Liver (tissue), 9 donors: Measurements from ENCODE around the gene TXN2. TPM values are rescaled to one million over a fixed set of nuclear protein-coding genes. Genes with fewer than 3 reads are reported as not detected.
A peak's percentile ranks its signal among the peaks of the same experiment; 100 is the strongest.

Experiments used
- DNase-seq: peaks from one replicate; pipeline ENCODE4 v3.0.0-alpha.2; 2017; ENCODE audit warnings: low spot score
- H3K27ac ChIP-seq, 2 donors: one replicate each; pipeline ENCODE4 v1.7.0; 2013; ENCODE audit warnings: inconsistent platforms in 2 of 2, low read length in 2 of 2, control low read depth in 1 of 2, low read depth in 1 of 2, mild to moderate bottlenecking in 1 of 2
- H3K27me3 ChIP-seq, 4 donors: one replicate each; pipeline versions ENCODE4 v1.6.1 to v1.7.0; 2013; ENCODE audit warnings: low read length in 3 of 4, inconsistent platforms in 1 of 4, mild to moderate bottlenecking in 1 of 4, moderate library complexity in 1 of 4; ENCODE audit not compliant: control insufficient read depth in 4 of 4, insufficient read depth in 4 of 4
- H3K36me3 ChIP-seq, 4 donors: one replicate each; pipeline versions ENCODE4 v1.6.1 to v1.7.0; 2013; ENCODE audit warnings: low read length in 3 of 4, mild to moderate bottlenecking in 3 of 4, low read depth in 1 of 4, moderate library complexity in 1 of 4; ENCODE audit not compliant: control insufficient read depth in 4 of 4, insufficient read depth in 3 of 4
- H3K4me1 ChIP-seq, 4 donors: one replicate each; pipeline versions ENCODE4 v1.6.1 to v1.7.0; 2013; ENCODE audit warnings: low read length in 3 of 4, mild to moderate bottlenecking in 3 of 4, moderate library complexity in 1 of 4; ENCODE audit not compliant: control insufficient read depth in 4 of 4, insufficient read depth in 4 of 4
- H3K4me3 ChIP-seq, 3 donors: one replicate each; pipeline versions ENCODE4 v1.6.1 to v1.7.0; 2013; ENCODE audit warnings: low read length in 3 of 3, control low read depth in 1 of 3, low read depth in 1 of 3, mild to moderate bottlenecking in 1 of 3
- H3K9ac ChIP-seq, 2 donors: one replicate each; pipeline ENCODE4 v1.7.0; 2013; ENCODE audit warnings: low read length in 2 of 2, mild to moderate bottlenecking in 2 of 2, moderate library complexity in 2 of 2, control low read depth in 1 of 2, low read depth in 1 of 2
- H3K9me3 ChIP-seq, 4 donors: one replicate each; pipeline versions ENCODE4 v1.6.1 to v1.7.0; 2013; ENCODE audit warnings: low read length in 3 of 4; ENCODE audit not compliant: control insufficient read depth in 4 of 4
- EGR1 ChIP-seq, 2 donors: IDR thresholded peaks; 2 replicates each; pipeline ENCODE4 v1.6.1; 2016 to 2018; ENCODE audit warnings: antibody characterized with exemption in 2 of 2, low read depth in 2 of 2
- FOXA1 ChIP-seq: IDR thresholded peaks from 2 replicates; pipeline ENCODE4 v1.6.1; 2016; ENCODE audit warnings: antibody characterized with exemption
- FOXA2 ChIP-seq: IDR thresholded peaks from 2 replicates; pipeline ENCODE4 v1.6.1; 2016; ENCODE audit warnings: antibody characterized with exemption
- GABPA ChIP-seq, 2 donors: IDR thresholded peaks in 1 of 2; conservative IDR thresholded peaks in 1 of 2; 2 replicates each; pipeline ENCODE4 v1.6.1; 2016; ENCODE audit warnings: antibody characterized with exemption in 2 of 2, mild to moderate bottlenecking in 1 of 2, moderate library complexity in 1 of 2
- HNF4A ChIP-seq, 2 donors: conservative IDR thresholded peaks; 2 replicates each; pipeline ENCODE4 v1.6.1; 2016; ENCODE audit warnings: antibody characterized with exemption in 2 of 2, mild to moderate bottlenecking in 2 of 2
- HNF4G ChIP-seq: IDR thresholded peaks from 2 replicates; pipeline ENCODE4 v1.6.1; 2016; ENCODE audit warnings: antibody characterized with exemption
- JUND ChIP-seq, 2 donors: IDR thresholded peaks; 2 replicates each; pipeline ENCODE4 v1.6.1; 2016; ENCODE audit warnings: antibody characterized with exemption in 2 of 2
- NR2F2 ChIP-seq: IDR thresholded peaks from 2 replicates; pipeline ENCODE4 v1.6.1; 2016; ENCODE audit warnings: antibody characterized with exemption
- RAD21 ChIP-seq, 2 donors: IDR thresholded peaks; 2 replicates each; pipeline ENCODE4 v1.6.1; 2016; ENCODE audit warnings: antibody characterized with exemption in 2 of 2, mild to moderate bottlenecking in 2 of 2
- RXRA ChIP-seq, 2 donors: IDR thresholded peaks; 2 replicates each; pipeline ENCODE4 v1.6.1; 2017 to 2018; ENCODE audit warnings: antibody characterized with exemption in 2 of 2, mild to moderate bottlenecking in 1 of 2
- SP1 ChIP-seq: IDR thresholded peaks from 2 replicates; pipeline ENCODE4 v1.6.1; 2018; ENCODE audit warnings: antibody characterized with exemption, mild to moderate bottlenecking
- TAF1 ChIP-seq: conservative IDR thresholded peaks from 2 replicates; pipeline ENCODE4 v1.6.1; 2016; ENCODE audit warnings: antibody characterized with exemption, mild to moderate bottlenecking
- YY1 ChIP-seq: IDR thresholded peaks from 2 replicates; pipeline ENCODE4 v1.6.1; 2016; ENCODE audit warnings: antibody characterized with exemption, mild to moderate bottlenecking
- WGBS: extraction: QIAGEN DNeasy Blood & Tissue Kit; methylation state at CpG from one replicate; pipeline ENCODE4 v1.1.7; 2013; 5-methylcytosine and 5-hydroxymethylcytosine counted together
- polyA plus RNA-seq, 2 donors: library from polyadenylated mRNA; stranded (reverse) in 1 of 2; unstranded in 1 of 2; fragments of 200-250 nt in 1 of 2; fragments of >200 nt in 1 of 2; fragmentation: Nextera tagmentation in 1 of 2; extraction: Ambion mirVana in 1 of 2; gene quantifications; one replicate each; pipeline versions ENCODE4 v1.2.1 to v1.2.3, GENCODE V29; 2013 to 2015
- total RNA-seq, 2 donors: library from RNA; depleted of rRNA; stranded (reverse); fragments of >200 nt; gene quantifications; one replicate each; pipeline ENCODE4 v1.2.3, GENCODE V29; 2014
- TF ChIP-seq, protein P1 (sequence below): IDR thresholded peaks from 2 replicates; pipeline ENCODE4 v1.6.1; 2016; ENCODE audit warnings: antibody characterized with exemption, mild to moderate bottlenecking
- TF ChIP-seq, protein P2 (sequence below): IDR thresholded peaks from 2 replicates; pipeline ENCODE4 v1.6.1; 2016; ENCODE audit warnings: antibody characterized with exemption
- TF ChIP-seq, protein P3 (sequence below): IDR thresholded peaks from 2 replicates; pipeline ENCODE4 v1.6.1; 2016; ENCODE audit warnings: antibody characterized with exemption
- TF ChIP-seq, protein P4 (sequence below): IDR thresholded peaks from 2 replicates; pipeline ENCODE4 v1.6.1; 2016; ENCODE audit warnings: antibody characterized with exemption
- TF ChIP-seq, protein P5 (sequence below): fragments of 150-350 bp; IDR thresholded peaks from 2 replicates; pipeline ENCODE4 v1.5.1; 2017; ENCODE audit warnings: improper control_type of control experiment, low read depth, low read length; ENCODE audit not compliant: missing input control
- donor health status: healthy.
- donor health status: healthy.
- donor health status: healthy.
- donor health status: healthy.
- donor health status: healthy.

The TXN2 gene
- total and polyA plus RNA-seq, 4 donors = 27.5 to 154 (median 73.4) TPM

DNA sequence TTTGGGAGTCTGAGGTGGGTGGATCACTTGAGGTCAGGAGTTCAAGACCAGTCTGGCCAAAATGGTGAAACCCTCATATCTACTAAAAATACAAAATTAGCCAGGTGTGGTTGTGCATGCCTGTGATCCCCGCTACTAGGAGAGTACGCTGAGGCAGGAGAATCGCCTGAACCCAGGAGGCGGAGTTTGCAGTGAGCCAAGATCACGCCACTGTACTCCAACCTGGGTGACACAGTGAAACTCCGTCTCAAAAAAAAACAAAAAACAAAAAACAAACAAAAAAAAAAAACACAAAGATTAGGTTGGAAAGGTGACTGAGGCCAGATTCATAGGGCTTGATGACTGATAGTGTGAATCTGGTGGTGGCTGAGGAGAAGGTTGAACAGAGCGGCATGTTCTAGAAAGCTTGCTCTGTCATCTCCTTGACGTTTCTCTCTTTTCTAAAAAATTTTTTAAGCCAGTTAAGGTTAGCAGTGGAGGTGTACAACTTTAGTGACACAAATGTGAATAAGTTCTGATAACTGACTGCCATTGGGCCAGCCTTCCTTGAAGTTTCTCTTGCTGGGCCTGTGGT, 40.9 kb downstream of the TXN2 start:
- Histone ChIP-seq H3K9ac (no peak overlapping the region), H3K4me1 (peaks cover 0 to 5% (median under 1%) of the 10 kb centered on the region in 4 donors), H3K36me3 (no peaks in the 10 kb centered on the region), H3K4me3 (no peak overlapping the region), H3K9me3 (no peaks in the 10 kb centered on the region), H3K27me3 (no peaks in the 10 kb centered on the region), H3K27ac (no peak overlapping the region)
- DNase-seq = no peak
- 89% methylated on average over 8 of the region's 8 CpGs for WGBS
- TF ChIP-seq, protein P1, sequence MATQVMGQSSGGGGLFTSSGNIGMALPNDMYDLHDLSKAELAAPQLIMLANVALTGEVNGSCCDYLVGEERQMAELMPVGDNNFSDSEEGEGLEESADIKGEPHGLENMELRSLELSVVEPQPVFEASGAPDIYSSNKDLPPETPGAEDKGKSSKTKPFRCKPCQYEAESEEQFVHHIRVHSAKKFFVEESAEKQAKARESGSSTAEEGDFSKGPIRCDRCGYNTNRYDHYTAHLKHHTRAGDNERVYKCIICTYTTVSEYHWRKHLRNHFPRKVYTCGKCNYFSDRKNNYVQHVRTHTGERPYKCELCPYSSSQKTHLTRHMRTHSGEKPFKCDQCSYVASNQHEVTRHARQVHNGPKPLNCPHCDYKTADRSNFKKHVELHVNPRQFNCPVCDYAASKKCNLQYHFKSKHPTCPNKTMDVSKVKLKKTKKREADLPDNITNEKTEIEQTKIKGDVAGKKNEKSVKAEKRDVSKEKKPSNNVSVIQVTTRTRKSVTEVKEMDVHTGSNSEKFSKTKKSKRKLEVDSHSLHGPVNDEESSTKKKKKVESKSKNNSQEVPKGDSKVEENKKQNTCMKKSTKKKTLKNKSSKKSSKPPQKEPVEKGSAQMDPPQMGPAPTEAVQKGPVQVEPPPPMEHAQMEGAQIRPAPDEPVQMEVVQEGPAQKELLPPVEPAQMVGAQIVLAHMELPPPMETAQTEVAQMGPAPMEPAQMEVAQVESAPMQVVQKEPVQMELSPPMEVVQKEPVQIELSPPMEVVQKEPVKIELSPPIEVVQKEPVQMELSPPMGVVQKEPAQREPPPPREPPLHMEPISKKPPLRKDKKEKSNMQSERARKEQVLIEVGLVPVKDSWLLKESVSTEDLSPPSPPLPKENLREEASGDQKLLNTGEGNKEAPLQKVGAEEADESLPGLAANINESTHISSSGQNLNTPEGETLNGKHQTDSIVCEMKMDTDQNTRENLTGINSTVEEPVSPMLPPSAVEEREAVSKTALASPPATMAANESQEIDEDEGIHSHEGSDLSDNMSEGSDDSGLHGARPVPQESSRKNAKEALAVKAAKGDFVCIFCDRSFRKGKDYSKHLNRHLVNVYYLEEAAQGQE = no peak
- no peak for TF ChIP-seq JUND (IDR thresholded peaks at IDR 0.05)
- TF ChIP-seq, protein P2, sequence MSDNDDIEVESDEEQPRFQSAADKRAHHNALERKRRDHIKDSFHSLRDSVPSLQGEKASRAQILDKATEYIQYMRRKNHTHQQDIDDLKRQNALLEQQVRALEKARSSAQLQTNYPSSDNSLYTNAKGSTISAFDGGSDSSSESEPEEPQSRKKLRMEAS = no peak
- TF ChIP-seq NR2F2 = no peak
- no peak for TF ChIP-seq FOXA2
- TF ChIP-seq EGR1 (IDR thresholded peaks at IDR 0.05; ENCODE audit: low read depth in 2 of 2) = no peak
- TF ChIP-seq HNF4G = no peak

DNA sequence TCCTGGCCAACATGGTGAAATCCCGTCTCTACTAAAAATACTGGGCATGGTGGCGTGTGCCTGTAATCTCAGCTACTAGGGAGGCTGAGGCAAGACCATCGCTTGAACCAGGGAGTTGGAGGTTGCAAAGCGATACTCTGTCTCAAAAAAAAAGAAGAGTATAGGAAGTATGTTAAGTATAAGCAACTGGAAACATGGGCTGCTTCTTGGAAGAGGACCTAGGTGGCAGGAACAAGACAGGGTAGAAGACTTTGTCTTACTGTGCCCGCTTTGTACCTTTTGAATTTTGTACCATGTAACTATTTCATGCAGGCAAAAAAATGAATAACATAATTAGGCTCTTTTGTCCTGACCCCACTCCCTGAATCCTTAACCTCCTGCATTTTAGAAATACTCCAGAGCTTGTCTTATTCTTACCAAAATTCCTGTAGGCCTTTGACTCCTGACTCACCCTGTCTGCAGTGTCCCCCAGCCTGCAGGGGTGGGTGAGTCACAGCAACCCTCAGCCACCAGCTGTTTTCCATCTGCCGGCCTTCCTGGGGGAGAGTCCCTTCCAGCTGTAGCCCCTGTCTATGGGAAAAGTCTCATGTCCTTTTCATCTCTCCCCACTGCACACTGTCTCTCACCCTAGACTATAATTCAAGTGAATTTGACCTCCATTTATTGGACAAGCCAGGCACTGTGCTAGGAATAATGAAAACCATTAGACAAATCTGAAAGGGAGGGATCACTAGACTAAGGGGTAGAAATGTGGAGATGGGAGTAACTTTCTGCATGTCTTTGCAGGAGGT, 41.8 kb downstream of the TXN2 start:
- no peaks in the 10 kb centered on the region for H3K9me3 ChIP-seq
- TF ChIP-seq RXRA (IDR thresholded peaks at IDR 0.05) = peak; percentile 66 to 67
- TF ChIP-seq, protein P3, sequence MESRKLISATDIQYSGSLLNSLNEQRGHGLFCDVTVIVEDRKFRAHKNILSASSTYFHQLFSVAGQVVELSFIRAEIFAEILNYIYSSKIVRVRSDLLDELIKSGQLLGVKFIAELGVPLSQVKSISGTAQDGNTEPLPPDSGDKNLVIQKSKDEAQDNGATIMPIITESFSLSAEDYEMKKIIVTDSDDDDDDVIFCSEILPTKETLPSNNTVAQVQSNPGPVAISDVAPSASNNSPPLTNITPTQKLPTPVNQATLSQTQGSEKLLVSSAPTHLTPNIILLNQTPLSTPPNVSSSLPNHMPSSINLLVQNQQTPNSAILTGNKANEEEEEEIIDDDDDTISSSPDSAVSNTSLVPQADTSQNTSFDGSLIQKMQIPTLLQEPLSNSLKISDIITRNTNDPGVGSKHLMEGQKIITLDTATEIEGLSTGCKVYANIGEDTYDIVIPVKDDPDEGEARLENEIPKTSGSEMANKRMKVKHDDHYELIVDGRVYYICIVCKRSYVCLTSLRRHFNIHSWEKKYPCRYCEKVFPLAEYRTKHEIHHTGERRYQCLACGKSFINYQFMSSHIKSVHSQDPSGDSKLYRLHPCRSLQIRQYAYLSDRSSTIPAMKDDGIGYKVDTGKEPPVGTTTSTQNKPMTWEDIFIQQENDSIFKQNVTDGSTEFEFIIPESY = no peak
- TF ChIP-seq YY1 = no peak
- TF ChIP-seq EGR1 (IDR thresholded peaks at IDR 0.05; ENCODE audit: low read depth in 2 of 2) = no peak
- peak in 1 of 2 donors; percentile 24 for TF ChIP-seq RAD21 (IDR thresholded peaks at IDR 0.05)
- TF ChIP-seq SP1 = peak; percentile 57
- TF ChIP-seq GABPA (IDR thresholded peaks at IDR 0.05 in 1 of 2, conservative IDR thresholded peaks at IDR 0.05 in 1 of 2) = no peak
- TF ChIP-seq FOXA1 = no peak
- TF ChIP-seq TAF1 = no peak
- no peak for TF ChIP-seq HNF4A (conservative IDR thresholded peaks at IDR 0.05)
- peak; percentile 97 for TF ChIP-seq NR2F2
- TF ChIP-seq, protein P2 = no peak
- TF ChIP-seq JUND (IDR thresholded peaks at IDR 0.05) = peak; percentile 87 to 92
- TF ChIP-seq HNF4G = no peak
- TF ChIP-seq, protein P1 = peak; percentile 19
- no peak for TF ChIP-seq FOXA2
- TF ChIP-seq, protein P4, sequence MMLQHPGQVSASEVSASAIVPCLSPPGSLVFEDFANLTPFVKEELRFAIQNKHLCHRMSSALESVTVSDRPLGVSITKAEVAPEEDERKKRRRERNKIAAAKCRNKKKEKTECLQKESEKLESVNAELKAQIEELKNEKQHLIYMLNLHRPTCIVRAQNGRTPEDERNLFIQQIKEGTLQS = no peak
- TF ChIP-seq, protein P5, sequence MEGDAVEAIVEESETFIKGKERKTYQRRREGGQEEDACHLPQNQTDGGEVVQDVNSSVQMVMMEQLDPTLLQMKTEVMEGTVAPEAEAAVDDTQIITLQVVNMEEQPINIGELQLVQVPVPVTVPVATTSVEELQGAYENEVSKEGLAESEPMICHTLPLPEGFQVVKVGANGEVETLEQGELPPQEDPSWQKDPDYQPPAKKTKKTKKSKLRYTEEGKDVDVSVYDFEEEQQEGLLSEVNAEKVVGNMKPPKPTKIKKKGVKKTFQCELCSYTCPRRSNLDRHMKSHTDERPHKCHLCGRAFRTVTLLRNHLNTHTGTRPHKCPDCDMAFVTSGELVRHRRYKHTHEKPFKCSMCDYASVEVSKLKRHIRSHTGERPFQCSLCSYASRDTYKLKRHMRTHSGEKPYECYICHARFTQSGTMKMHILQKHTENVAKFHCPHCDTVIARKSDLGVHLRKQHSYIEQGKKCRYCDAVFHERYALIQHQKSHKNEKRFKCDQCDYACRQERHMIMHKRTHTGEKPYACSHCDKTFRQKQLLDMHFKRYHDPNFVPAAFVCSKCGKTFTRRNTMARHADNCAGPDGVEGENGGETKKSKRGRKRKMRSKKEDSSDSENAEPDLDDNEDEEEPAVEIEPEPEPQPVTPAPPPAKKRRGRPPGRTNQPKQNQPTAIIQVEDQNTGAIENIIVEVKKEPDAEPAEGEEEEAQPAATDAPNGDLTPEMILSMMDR = no peak
- no peaks in the 10 kb centered on the region for H3K27me3 ChIP-seq
- H3K27ac ChIP-seq = peak overlapping the region in 1 of 2 donors; percentile 18
- H3K9ac ChIP-seq = no peak overlapping the region
- H3K4me3 ChIP-seq = no peak overlapping the region
- H3K4me1 ChIP-seq = peaks cover 0 to 12% (median 5%) of the 10 kb centered on the region in 4 donors
- no peaks in the 10 kb centered on the region for H3K36me3 ChIP-seq
- no peak for DNase-seq
- 85% methylated on average over 6 of the region's 6 CpGs for WGBS
